ENCODE results near the gene PUS3. TPM values are rescaled to one million over a fixed set of nuclear protein-coding genes. Genes with fewer than 3 reads are reported as not detected.

The PUS3 gene
- total and polyA plus RNA-seq, 8 donors = 8.7 to 19.1 (median 15.8) TPM

- Histone ChIP-seq H3K4me3 (no peak overlapping the region), H3K9me3 (no peaks in the 10 kb centered on the region), H3K4me1 (no peaks in the 10 kb centered on the region), H3K27me3 (no peaks in the 10 kb centered on the region), H3K36me3 (no peaks in the 10 kb centered on the region), H3K27ac (no peak overlapping the region)
- intact Hi-C loops (cut with DNase I) = loop anchor here in 1 of 2 donors (10.0 kb wide), 1 partner anchor 265 kb away; no protein-coding TSS in a partner anchor
- no peak for TF ChIP-seq CTCF (IDR thresholded peaks at IDR 0.05)
- ATAC-seq = no peak
- DNase-seq = no peak
These were observed 27.1 kb upstream of the PUS3 start for GRCh38 chr11:125930076-125930450.

GRCh38 chr11:125929445-125930075 is 26.6 kb upstream of the PUS3 start:
- no peak for ATAC-seq
- no peaks in the 10 kb centered on the region for H3K4me1 ChIP-seq
- no peak overlapping the region for H3K27ac ChIP-seq
- no peak for TF ChIP-seq CTCF (IDR thresholded peaks at IDR 0.05)
- no peak for DNase-seq
- intact Hi-C loops (cut with DNase I) = loop anchor here (5.0 to 10.0 kb wide), 2 partner anchors 263 to 265 kb away; no protein-coding TSS in a partner anchor
- H3K27me3 ChIP-seq = no peaks in the 10 kb centered on the region
- no peaks in the 10 kb centered on the region for H3K9me3 ChIP-seq
- no peaks in the 10 kb centered on the region for H3K36me3 ChIP-seq
- H3K4me3 ChIP-seq = no peak overlapping the region

- no peak for ATAC-seq
- no peaks in the 10 kb centered on the region for H3K27me3 ChIP-seq
- no peaks in the 10 kb centered on the region for H3K36me3 ChIP-seq
- H3K4me1 ChIP-seq = no peaks in the 10 kb centered on the region
- no peak overlapping the region for H3K27ac ChIP-seq
- intact Hi-C loops (cut with DNase I) = loop anchor here in 1 of 2 donors (5.0 kb wide), 1 partner anchor 266 kb away; no protein-coding TSS in a partner anchor
- H3K9me3 ChIP-seq = no peaks in the 10 kb centered on the region
- H3K4me3 ChIP-seq = no peak overlapping the region
- no peak for TF ChIP-seq CTCF (IDR thresholded peaks at IDR 0.05)
- DNase-seq = no peak
These were observed 23.7 kb upstream of the PUS3 start for GRCh38 chr11:125926682-125927081.

GRCh38 chr11:125925804-125926203 is 22.8 kb upstream of the PUS3 start:
- Histone ChIP-seq H3K27ac (no peak overlapping the region), H3K27me3 (no peaks in the 10 kb centered on the region), H3K36me3 (no peaks in the 10 kb centered on the region), H3K4me3 (no peak overlapping the region), H3K9me3 (no peaks in the 10 kb centered on the region), H3K4me1 (no peaks in the 10 kb centered on the region)
- ATAC-seq (no peak), DNase-seq (no peak)
- intact Hi-C loops (cut with DNase I) = loop anchor here in 1 of 2 donors (5.0 kb wide), 1 partner anchor 266 kb away; no protein-coding TSS in a partner anchor
- TF ChIP-seq CTCF (IDR thresholded peaks at IDR 0.05) = no peak

GRCh38 chr11:125925247-125925740 is 22.3 kb upstream of the PUS3 start:
- Histone ChIP-seq H3K9me3 (no peaks in the 10 kb centered on the region), H3K4me1 (no peaks in the 10 kb centered on the region), H3K27ac (no peak overlapping the region), H3K27me3 (no peaks in the 10 kb centered on the region), H3K4me3 (no peak overlapping the region), H3K36me3 (no peaks in the 10 kb centered on the region)
- ATAC-seq (no peak), DNase-seq (no peak)
- intact Hi-C loops (cut with DNase I) = loop anchor here in 1 of 2 donors (5.0 kb wide), 1 partner anchor 267 kb away; no protein-coding TSS in a partner anchor
- TF ChIP-seq CTCF (IDR thresholded peaks at IDR 0.05) = no peak
